ENCODE measurements around the gene VPS18. TPM values are rescaled to one million over a fixed set of nuclear protein-coding genes. Genes with fewer than 3 reads are reported as not detected.

Gene VPS18
- polyA plus RNA-seq, 1 donor from 2014 or later = 13.8 TPM

- H2AFZ ChIP-seq (ENCODE audit: low read depth, low read length) = no peak overlapping the region
- no peak overlapping the region for H3K27ac ChIP-seq (ENCODE audit: low read length)
- H3K79me2 ChIP-seq (replicated peaks; ENCODE audit: insufficient read depth, low read length) = no peaks in the 10 kb centered on the region
- no peak overlapping the region for H3K9ac ChIP-seq (ENCODE audit: low read length)
- no peaks in the 10 kb centered on the region for H3K36me3 ChIP-seq (ENCODE audit: insufficient read depth, low read length)
- H3K9me2 ChIP-seq (ENCODE audit: insufficient read depth, low read length) = no peaks in the 10 kb centered on the region
- no peaks in the 10 kb centered on the region for H3K9me3 ChIP-seq (ENCODE audit: low read length)
- no peak overlapping the region for H3K4me2 ChIP-seq (ENCODE audit: low read length)
- H3K27me3 ChIP-seq (ENCODE audit: insufficient read depth, low read depth, low read length) = no peaks in the 10 kb centered on the region
- peaks cover 8% of the 10 kb centered on the region for H4K20me1 ChIP-seq (ENCODE audit: insufficient read depth)
- H3K4me3 ChIP-seq (ENCODE audit: low read length) = no peak overlapping the region
- TF ChIP-seq EP300 (conservative IDR thresholded peaks at IDR 0.05; ENCODE audit: poor library complexity, severe bottlenecking) (no peak), SMC3 (conservative IDR thresholded peaks at IDR 0.05; ENCODE audit: poor library complexity) (peak; percentile 29), CTCF (IDR thresholded peaks at IDR 0.05; ENCODE audit: poor library complexity, severe bottlenecking) (peak; percentile 57)
- peaks cover 4% of the 10 kb centered on the region for H3F3A ChIP-seq (ENCODE audit: insufficient read depth, low read length, poor library complexity, severe bottlenecking)
These were observed 12.1 kb downstream of the VPS18 start for GRCh38 chr15:40906091-40906990.

GRCh38 chr15:40906991-40907802, 12.9 kb downstream of the VPS18 start:
- H3K27me3 ChIP-seq (ENCODE audit: insufficient read depth, low read depth, low read length) = no peaks in the 10 kb centered on the region
- H3F3A ChIP-seq (ENCODE audit: insufficient read depth, low read length, poor library complexity, severe bottlenecking) = peaks cover 4% of the 10 kb centered on the region
- H3K9me2 ChIP-seq (ENCODE audit: insufficient read depth, low read length) = no peaks in the 10 kb centered on the region
- H3K79me2 ChIP-seq (replicated peaks; ENCODE audit: insufficient read depth, low read length) = no peaks in the 10 kb centered on the region
- no peak overlapping the region for H3K27ac ChIP-seq (ENCODE audit: low read length)
- H3K9me3 ChIP-seq (ENCODE audit: low read length) = no peaks in the 10 kb centered on the region
- no peak overlapping the region for H3K4me2 ChIP-seq (ENCODE audit: low read length)
- no peak overlapping the region for H2AFZ ChIP-seq (ENCODE audit: low read depth, low read length)
- H3K4me3 ChIP-seq (ENCODE audit: low read length) = no peak overlapping the region
- H3K9ac ChIP-seq (ENCODE audit: low read length) = no peak overlapping the region
- H3K36me3 ChIP-seq (ENCODE audit: insufficient read depth, low read length) = no peaks in the 10 kb centered on the region
- TF ChIP-seq REST (IDR thresholded peaks at IDR 0.05; ENCODE audit: borderline replicate concordance) (no peak), TAF1 (IDR thresholded peaks at IDR 0.05; ENCODE audit: low read depth) (no peak), MXI1 (conservative IDR thresholded peaks at IDR 0.05; ENCODE audit: poor library complexity, severe bottlenecking) (no peak), CTCF (IDR thresholded peaks at IDR 0.05; ENCODE audit: poor library complexity, severe bottlenecking) (no peak), EZH2 (IDR thresholded peaks at IDR 0.05; ENCODE audit: borderline replicate concordance, insufficient read depth, low read length, poor library complexity, severe bottlenecking) (no peak), SMC3 (conservative IDR thresholded peaks at IDR 0.05; ENCODE audit: poor library complexity) (no peak), RAD21 (conservative IDR thresholded peaks at IDR 0.05) (no peak), POLR2AphosphoS5 (IDR thresholded peaks at IDR 0.05) (no peak), EP300 (conservative IDR thresholded peaks at IDR 0.05; ENCODE audit: poor library complexity, severe bottlenecking) (no peak)
- peaks cover 8% of the 10 kb centered on the region for H4K20me1 ChIP-seq (ENCODE audit: insufficient read depth)

Data from neural cell (in vitro differentiated cells).